HG03457 (cell line): ENCODE data around the gene SH3RF1.

Experiments used
- ATAC-seq: cut with Tn5 transposase; IDR thresholded peaks from one replicate; pipeline ENCODE4 v1.9.1; 2021; ENCODE audit warnings: moderate number of reproducible peaks; ENCODE audit not compliant: unreplicated experiment

The SH3RF1 gene

GRCh38 chr4:169252339-169253112, 18.2 kb downstream of the SH3RF1 start:
- ATAC-seq, result peak; percentile 80

GRCh38 chr4:169251291-169252235, 19.2 kb downstream of the SH3RF1 start:
- ATAC-seq, result no peak

- ATAC-seq, result no peak
These were observed 20.0 kb downstream of the SH3RF1 start for GRCh38 chr4:169250796-169251195.

- ATAC-seq, result no peak
These were observed 20.8 kb downstream of the SH3RF1 start for GRCh38 chr4:169249999-169250398.

- ATAC-seq, result peak; percentile 61
These were observed 21.4 kb downstream of the SH3RF1 start for GRCh38 chr4:169249214-169249973.

GRCh38 chr4:169248645-169249044, 22.1 kb downstream of the SH3RF1 start:
- ATAC-seq, result no peak

- no peak for ATAC-seq
These were observed 23.8 kb downstream of the SH3RF1 start for GRCh38 chr4:169246957-169247396.

- ATAC-seq, result no peak
These were observed 24.5 kb downstream of the SH3RF1 start for GRCh38 chr4:169246279-169246678.

- ATAC-seq, result no peak
These were observed 25.7 kb downstream of the SH3RF1 start for GRCh38 chr4:169245061-169245460.

- no peak for ATAC-seq
These were observed 26.7 kb downstream of the SH3RF1 start for GRCh38 chr4:169243825-169244609.

GRCh38 chr4:169241464-169241863, 29.3 kb downstream of the SH3RF1 start:
- no peak for ATAC-seq

- no peak for ATAC-seq
These were observed 31.4 kb downstream of the SH3RF1 start for GRCh38 chr4:169239221-169239905.

- ATAC-seq, result no peak
These were observed 32.3 kb downstream of the SH3RF1 start for GRCh38 chr4:169238445-169238844.

- ATAC-seq, result no peak
These were observed 33.7 kb downstream of the SH3RF1 start for GRCh38 chr4:169236873-169237626.

GRCh38 chr4:169236078-169236477, 34.7 kb downstream of the SH3RF1 start:
- no peak for ATAC-seq

GRCh38 chr4:169234137-169234855, 36.5 kb downstream of the SH3RF1 start:
- no peak for ATAC-seq

- ATAC-seq, result no peak
These were observed 37.1 kb downstream of the SH3RF1 start for GRCh38 chr4:169233691-169234090.

GRCh38 chr4:169231647-169232262, 39.0 kb downstream of the SH3RF1 start:
- no peak for ATAC-seq
